Measurements from ENCODE around the gene NRAP. TPM values are rescaled to one million over a fixed set of nuclear protein-coding genes. Genes with fewer than 3 reads are reported as not detected.

The NRAP gene
- total and polyA plus RNA-seq, 2 experiments from 2014 or later: not detected

- no peak for TF ChIP-seq NANOG (IDR thresholded peaks at IDR 0.05; ENCODE audit: borderline replicate concordance)
Measured at GRCh38 chr10:113657544-113657943, 6.3 kb downstream of the NRAP start (continued).

DNA sequence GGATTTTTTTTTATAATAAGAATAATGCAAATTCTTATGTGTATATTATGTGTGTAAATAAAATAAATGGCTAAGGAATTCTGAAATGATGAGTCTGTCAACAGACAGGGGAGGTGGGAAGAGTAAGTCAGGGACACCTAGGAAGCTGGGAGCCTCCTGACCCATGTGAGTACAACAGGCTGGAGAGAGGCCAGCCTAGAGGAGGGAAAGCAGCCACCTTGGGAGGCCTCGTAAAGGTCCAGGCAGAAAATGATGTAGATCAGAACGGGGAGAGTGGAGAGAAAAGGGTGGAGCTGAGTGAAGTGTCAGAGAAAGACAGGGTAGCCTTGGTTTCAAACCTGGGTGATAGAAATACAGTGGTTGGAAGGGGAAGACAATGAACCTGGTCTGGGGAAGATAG lies 6.9 kb downstream of the NRAP start:
- Histone ChIP-seq H3K4me2 (no peak overlapping the region), H3K27me3 (ENCODE audit: insufficient read depth) (no peaks in the 10 kb centered on the region), H3K27ac (ENCODE audit: low read depth) (no peak overlapping the region), H3K36me3 (ENCODE audit: insufficient read depth) (no peaks in the 10 kb centered on the region), H4K20me1 (replicated peaks; ENCODE audit: insufficient read depth) (no peaks in the 10 kb centered on the region), H3K79me2 (replicated peaks; ENCODE audit: insufficient read depth) (no peaks in the 10 kb centered on the region), H2AFZ (no peak overlapping the region), H3K9me2 (ENCODE audit: insufficient read depth) (no peaks in the 10 kb centered on the region; the same call in 1 of the 2 replicates), H3K4me3 (no peak overlapping the region), H3K4me1 (ENCODE audit: insufficient read depth) (no peaks in the 10 kb centered on the region), H3F3A (replicated peaks; ENCODE audit: low read depth) (no peaks in the 10 kb centered on the region)
- Mint-ChIP-seq H3K4me1 (no peaks in the 10 kb centered on the region), H3K4me3 (no peak overlapping the region), H3K9me3 (no peaks in the 10 kb centered on the region), H3K27me3 (ENCODE audit: insufficient read depth, low read depth, poor library complexity) (peaks cover 4% of the 10 kb centered on the region), H3K27ac (no peak overlapping the region), H3K36me3 (ENCODE audit: low read depth) (no peaks in the 10 kb centered on the region)
- ATAC-seq: no peak
- no peak for DNase-seq (ENCODE audit: low spot score)
- TF ChIP-seq, protein P1, sequence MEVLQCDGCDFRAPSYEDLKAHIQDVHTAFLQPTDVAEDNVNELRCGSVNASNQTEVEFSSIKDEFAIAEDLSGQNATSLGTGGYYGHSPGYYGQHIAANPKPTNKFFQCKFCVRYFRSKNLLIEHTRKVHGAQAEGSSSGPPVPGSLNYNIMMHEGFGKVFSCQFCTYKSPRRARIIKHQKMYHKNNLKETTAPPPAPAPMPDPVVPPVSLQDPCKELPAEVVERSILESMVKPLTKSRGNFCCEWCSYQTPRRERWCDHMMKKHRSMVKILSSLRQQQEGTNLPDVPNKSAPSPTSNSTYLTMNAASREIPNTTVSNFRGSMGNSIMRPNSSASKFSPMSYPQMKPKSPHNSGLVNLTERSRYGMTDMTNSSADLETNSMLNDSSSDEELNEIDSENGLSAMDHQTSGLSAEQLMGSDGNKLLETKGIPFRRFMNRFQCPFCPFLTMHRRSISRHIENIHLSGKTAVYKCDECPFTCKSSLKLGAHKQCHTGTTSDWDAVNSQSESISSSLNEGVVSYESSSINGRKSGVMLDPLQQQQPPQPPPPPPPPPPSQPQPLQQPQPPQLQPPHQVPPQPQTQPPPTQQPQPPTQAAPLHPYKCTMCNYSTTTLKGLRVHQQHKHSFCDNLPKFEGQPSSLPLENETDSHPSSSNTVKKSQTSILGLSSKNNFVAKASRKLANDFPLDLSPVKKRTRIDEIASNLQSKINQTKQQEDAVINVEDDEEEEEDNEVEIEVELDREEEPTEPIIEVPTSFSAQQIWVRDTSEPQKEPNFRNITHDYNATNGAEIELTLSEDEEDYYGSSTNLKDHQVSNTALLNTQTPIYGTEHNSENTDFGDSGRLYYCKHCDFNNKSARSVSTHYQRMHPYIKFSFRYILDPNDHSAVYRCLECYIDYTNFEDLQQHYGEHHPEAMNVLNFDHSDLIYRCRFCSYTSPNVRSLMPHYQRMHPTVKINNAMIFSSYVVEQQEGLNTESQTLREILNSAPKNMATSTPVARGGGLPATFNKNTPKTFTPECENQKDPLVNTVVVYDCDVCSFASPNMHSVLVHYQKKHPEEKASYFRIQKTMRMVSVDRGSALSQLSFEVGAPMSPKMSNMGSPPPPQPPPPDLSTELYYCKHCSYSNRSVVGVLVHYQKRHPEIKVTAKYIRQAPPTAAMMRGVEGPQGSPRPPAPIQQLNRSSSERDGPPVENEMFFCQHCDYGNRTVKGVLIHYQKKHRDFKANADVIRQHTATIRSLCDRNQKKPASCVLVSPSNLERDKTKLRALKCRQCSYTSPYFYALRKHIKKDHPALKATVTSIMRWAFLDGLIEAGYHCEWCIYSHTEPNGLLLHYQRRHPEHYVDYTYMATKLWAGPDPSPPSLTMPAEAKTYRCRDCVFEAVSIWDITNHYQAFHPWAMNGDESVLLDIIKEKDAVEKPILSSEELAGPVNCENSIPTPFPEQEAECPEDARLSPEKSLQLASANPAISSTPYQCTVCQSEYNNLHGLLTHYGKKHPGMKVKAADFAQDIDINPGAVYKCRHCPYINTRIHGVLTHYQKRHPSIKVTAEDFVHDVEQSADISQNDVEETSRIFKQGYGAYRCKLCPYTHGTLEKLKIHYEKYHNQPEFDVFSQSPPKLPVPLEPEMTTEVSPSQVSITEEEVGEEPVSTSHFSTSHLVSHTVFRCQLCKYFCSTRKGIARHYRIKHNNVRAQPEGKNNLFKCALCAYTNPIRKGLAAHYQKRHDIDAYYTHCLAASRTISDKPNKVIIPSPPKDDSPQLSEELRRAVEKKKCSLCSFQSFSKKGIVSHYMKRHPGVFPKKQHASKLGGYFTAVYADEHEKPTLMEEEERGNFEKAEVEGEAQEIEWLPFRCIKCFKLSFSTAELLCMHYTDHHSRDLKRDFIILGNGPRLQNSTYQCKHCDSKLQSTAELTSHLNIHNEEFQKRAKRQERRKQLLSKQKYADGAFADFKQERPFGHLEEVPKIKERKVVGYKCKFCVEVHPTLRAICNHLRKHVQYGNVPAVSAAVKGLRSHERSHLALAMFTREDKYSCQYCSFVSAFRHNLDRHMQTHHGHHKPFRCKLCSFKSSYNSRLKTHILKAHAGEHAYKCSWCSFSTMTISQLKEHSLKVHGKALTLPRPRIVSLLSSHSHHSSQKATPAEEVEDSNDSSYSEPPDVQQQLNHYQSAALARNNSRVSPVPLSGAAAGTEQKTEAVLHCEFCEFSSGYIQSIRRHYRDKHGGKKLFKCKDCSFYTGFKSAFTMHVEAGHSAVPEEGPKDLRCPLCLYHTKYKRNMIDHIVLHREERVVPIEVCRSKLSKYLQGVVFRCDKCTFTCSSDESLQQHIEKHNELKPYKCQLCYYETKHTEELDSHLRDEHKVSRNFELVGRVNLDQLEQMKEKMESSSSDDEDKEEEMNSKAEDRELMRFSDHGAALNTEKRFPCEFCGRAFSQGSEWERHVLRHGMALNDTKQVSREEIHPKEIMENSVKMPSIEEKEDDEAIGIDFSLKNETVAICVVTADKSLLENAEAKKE (CRISPR knock-in tag; IDR thresholded peaks at IDR 0.05): no peak
- TF ChIP-seq, protein P2, sequence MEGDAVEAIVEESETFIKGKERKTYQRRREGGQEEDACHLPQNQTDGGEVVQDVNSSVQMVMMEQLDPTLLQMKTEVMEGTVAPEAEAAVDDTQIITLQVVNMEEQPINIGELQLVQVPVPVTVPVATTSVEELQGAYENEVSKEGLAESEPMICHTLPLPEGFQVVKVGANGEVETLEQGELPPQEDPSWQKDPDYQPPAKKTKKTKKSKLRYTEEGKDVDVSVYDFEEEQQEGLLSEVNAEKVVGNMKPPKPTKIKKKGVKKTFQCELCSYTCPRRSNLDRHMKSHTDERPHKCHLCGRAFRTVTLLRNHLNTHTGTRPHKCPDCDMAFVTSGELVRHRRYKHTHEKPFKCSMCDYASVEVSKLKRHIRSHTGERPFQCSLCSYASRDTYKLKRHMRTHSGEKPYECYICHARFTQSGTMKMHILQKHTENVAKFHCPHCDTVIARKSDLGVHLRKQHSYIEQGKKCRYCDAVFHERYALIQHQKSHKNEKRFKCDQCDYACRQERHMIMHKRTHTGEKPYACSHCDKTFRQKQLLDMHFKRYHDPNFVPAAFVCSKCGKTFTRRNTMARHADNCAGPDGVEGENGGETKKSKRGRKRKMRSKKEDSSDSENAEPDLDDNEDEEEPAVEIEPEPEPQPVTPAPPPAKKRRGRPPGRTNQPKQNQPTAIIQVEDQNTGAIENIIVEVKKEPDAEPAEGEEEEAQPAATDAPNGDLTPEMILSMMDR (conservative IDR thresholded peaks at IDR 0.05; ENCODE audit: low read depth in 2 of 2): no peak
- TF ChIP-seq ZNF331 (CRISPR knock-in tag; IDR thresholded peaks at IDR 0.05; ENCODE audit: low read depth): no peak
- no peak for TF ChIP-seq EZH2phosphoT487 (IDR thresholded peaks at IDR 0.05; ENCODE audit: unreplicated experiment)
- no peak for TF ChIP-seq POLR2AphosphoS5 (IDR thresholded peaks at IDR 0.05; ENCODE audit: low read depth)
- TF ChIP-seq NANOG (IDR thresholded peaks at IDR 0.05; ENCODE audit: borderline replicate concordance): no peak
- TF ChIP-seq STAT1 (IDR thresholded peaks at IDR 0.05; ENCODE audit: unreplicated experiment): no peak
- no peak for TF ChIP-seq REST (IDR thresholded peaks at IDR 0.05; ENCODE audit: unreplicated experiment)
- TF ChIP-seq JUNB (IDR thresholded peaks at IDR 0.05; ENCODE audit: unreplicated experiment): no peak
- TF ChIP-seq ZNF114 (CRISPR knock-in tag; IDR thresholded peaks at IDR 0.05): no peak
- no peak for TF ChIP-seq CREB1 (CRISPR knock-in tag; IDR thresholded peaks at IDR 0.05; ENCODE audit: low read depth)
- TF ChIP-seq EZH2 (IDR thresholded peaks at IDR 0.05; ENCODE audit: low read depth, unreplicated experiment): no peak
- TF ChIP-seq, protein P3, sequence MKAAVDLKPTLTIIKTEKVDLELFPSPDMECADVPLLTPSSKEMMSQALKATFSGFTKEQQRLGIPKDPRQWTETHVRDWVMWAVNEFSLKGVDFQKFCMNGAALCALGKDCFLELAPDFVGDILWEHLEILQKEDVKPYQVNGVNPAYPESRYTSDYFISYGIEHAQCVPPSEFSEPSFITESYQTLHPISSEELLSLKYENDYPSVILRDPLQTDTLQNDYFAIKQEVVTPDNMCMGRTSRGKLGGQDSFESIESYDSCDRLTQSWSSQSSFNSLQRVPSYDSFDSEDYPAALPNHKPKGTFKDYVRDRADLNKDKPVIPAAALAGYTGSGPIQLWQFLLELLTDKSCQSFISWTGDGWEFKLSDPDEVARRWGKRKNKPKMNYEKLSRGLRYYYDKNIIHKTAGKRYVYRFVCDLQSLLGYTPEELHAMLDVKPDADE (IDR thresholded peaks at IDR 0.05): no peak

All from GM23338 (cell line).